H1 (cell line): Measurements from ENCODE around the gene LRPPRC. TPM values are rescaled to one million over a fixed set of nuclear protein-coding genes. Genes with fewer than 3 reads are reported as not detected.

Source experiments
- CTCF ChIA-PET: fragments of 300-600 bp; sonication (Branson Sonifier 250); formaldehyde crosslinking; loops from one replicate; lab custom pipeline; 2021; ENCODE audit not compliant: partially characterized antibody; lab: Charles Lee
- POLR2A ChIA-PET: fragments of 300-600 bp; sonication (Branson Sonifier 250); formaldehyde crosslinking; loops from one replicate; lab custom pipeline; 2021; ENCODE audit warnings: inconsistent platforms; ENCODE audit not compliant: partially characterized antibody; lab: Charles Lee
- DNase-seq, 2 experiments: peaks; one replicate each; pipeline versions ENCODE4 v3.0.0 to v3.0.0-alpha.2; 2010 to 2022; ENCODE audit warnings: low spot score in 2 of 2, low read depth in 1 of 2, mixed read lengths in 1 of 2
- FAIRE-seq: peaks from 2 replicates; lab custom pipeline; 2011; peaks lifted over from hg19 to GRCh38; lab: Jason Lieb, UNC
- H2AFZ ChIP-seq: 2 replicates; pipeline ENCODE4 v1.8.1; 2012; ENCODE audit warnings: low read length, inconsistent platforms
- H2AK5ac ChIP-seq: 2 replicates; pipeline ENCODE4 v1.6.1; 2013; ENCODE audit warnings: low read depth, low read length
- H2BK120ac ChIP-seq: replicated peaks from 2 replicates; pipeline ENCODE3; 2013; ENCODE audit warnings: low read depth, low read length, inconsistent platforms
- H2BK12ac ChIP-seq: 2 replicates; pipeline ENCODE4 v1.6.1; 2013; ENCODE audit warnings: low read depth, low read length
- H2BK15ac ChIP-seq: 2 replicates; pipeline ENCODE4 v1.6.1; 2013; ENCODE audit warnings: low read length
- H2BK20ac ChIP-seq: 2 replicates; pipeline ENCODE4 v1.6.1; 2013; ENCODE audit warnings: low read length
- H2BK5ac ChIP-seq: 2 replicates; pipeline ENCODE4 v1.6.1; 2013; ENCODE audit warnings: low read depth, low read length
- H3K14ac ChIP-seq: 2 replicates; pipeline ENCODE4 v1.6.1; 2013; ENCODE audit warnings: inconsistent platforms; ENCODE audit not compliant: insufficient read length
- H3K18ac ChIP-seq: 2 replicates; pipeline ENCODE4 v1.6.1; 2013; ENCODE audit warnings: low read length; ENCODE audit errors: extremely low read depth
- H3K23ac ChIP-seq: 2 replicates; pipeline ENCODE4 v1.6.1; 2013; ENCODE audit warnings: inconsistent platforms; ENCODE audit not compliant: insufficient read length
- H3K23me2 ChIP-seq: 2 replicates; pipeline ENCODE4 v1.6.1; 2013; ENCODE audit warnings: low read depth, low read length
- H3K27ac ChIP-seq: 2 replicates; pipeline ENCODE4 v1.6.1; 2011; ENCODE audit warnings: low read depth, low read length, inconsistent platforms
- H3K27me3 ChIP-seq, 4 experiments: replicated peaks in 1 of 4; 1 replicate in 1 of 4; 2 replicates in 3 of 4; pipeline versions ENCODE4 v1.6.1 to v1.8.1; 2011 to 2013; ENCODE audit warnings: low read length in 3 of 4, mild to moderate bottlenecking in 3 of 4, inconsistent platforms in 2 of 4, mixed read lengths in 2 of 4, moderate library complexity in 1 of 4; ENCODE audit not compliant: control insufficient read depth in 3 of 4, insufficient read depth in 3 of 4; ENCODE audit errors: extremely low read depth in 1 of 4
- H3K36me3 ChIP-seq, 4 experiments: 2 replicates each; pipeline versions ENCODE4 v1.6.1 to v1.8.1; 2011 to 2013; ENCODE audit warnings: mild to moderate bottlenecking in 4 of 4, low read length in 3 of 4, moderate library complexity in 2 of 4, control low read depth in 1 of 4, inconsistent platforms in 1 of 4; ENCODE audit not compliant: insufficient read depth in 4 of 4, control insufficient read depth in 2 of 4
- H3K4ac ChIP-seq: replicated peaks from 2 replicates; pipeline ENCODE3; 2013; ENCODE audit warnings: low read length, low read depth, mixed read lengths, inconsistent platforms; ENCODE audit not compliant: insufficient read length
- H3K4me1 ChIP-seq, 4 experiments: replicated peaks in 1 of 4; 1 replicate in 1 of 4; 2 replicates in 3 of 4; pipeline versions ENCODE4 v1.6.1 to v1.8.1; 2011 to 2013; ENCODE audit warnings: low read length in 3 of 4, inconsistent platforms in 2 of 4, mixed read lengths in 1 of 4; ENCODE audit not compliant: insufficient read depth in 4 of 4, control insufficient read depth in 3 of 4
- H3K4me2 ChIP-seq, 2 experiments: 2 replicates each; pipeline versions ENCODE4 v1.6.1 to v1.8.1; 2011 to 2013; ENCODE audit warnings: low read depth in 2 of 2, low read length in 2 of 2, control low read depth in 1 of 2, inconsistent platforms in 1 of 2, mild to moderate bottlenecking in 1 of 2; ENCODE audit not compliant: insufficient read depth in 1 of 2
- H3K4me3 ChIP-seq, 4 experiments: fragments of 200-600, 300-600 bp in 1 of 4; sonication (generic), shearing (Covaris generic), sonication (Bioruptor Twin) in 1 of 4; 2 replicates each; pipeline versions ENCODE4 v1.5.1 to v1.8.1; 2011 to 2016; ENCODE audit warnings: low read length in 4 of 4, low read depth in 3 of 4, control low read depth in 2 of 4, inconsistent platforms in 2 of 4, mild to moderate bottlenecking in 2 of 4, mixed read lengths in 1 of 4, moderate library complexity in 1 of 4; ENCODE audit not compliant: insufficient read depth in 2 of 4; ENCODE audit errors: extremely low read depth in 1 of 4
- H3K56ac ChIP-seq: replicated peaks from 2 replicates; pipeline ENCODE3; 2013; ENCODE audit warnings: low read depth, mild to moderate bottlenecking, mixed read lengths, low read length, inconsistent platforms; ENCODE audit not compliant: insufficient read length
- H3K79me1 ChIP-seq: 2 replicates; pipeline ENCODE4 v1.6.1; 2013; ENCODE audit warnings: low read depth, low read length, control low read depth
- H3K79me2 ChIP-seq, 2 experiments: 2 replicates each; pipeline versions ENCODE4 v1.6.1 to v1.8.1; 2012 to 2013; ENCODE audit warnings: low read length in 2 of 2, mild to moderate bottlenecking in 2 of 2, inconsistent platforms in 1 of 2; ENCODE audit not compliant: insufficient read depth in 2 of 2, control insufficient read depth in 1 of 2
- H3K9ac ChIP-seq, 4 experiments: replicated peaks in 1 of 4; 1 replicate in 1 of 4; 2 replicates in 3 of 4; pipeline versions ENCODE4 v1.6.1 to v1.8.1; 2011 to 2013; ENCODE audit warnings: low read depth in 3 of 4, low read length in 3 of 4, control low read depth in 2 of 4, mild to moderate bottlenecking in 2 of 4, moderate library complexity in 2 of 4, inconsistent platforms in 1 of 4; ENCODE audit errors: extremely low read depth in 1 of 4
- H3K9me3 ChIP-seq, 2 experiments: 2 replicates each; pipeline versions ENCODE4 v1.6.1 to v1.8.1; 2012 to 2013; ENCODE audit warnings: mild to moderate bottlenecking in 2 of 2, moderate library complexity in 2 of 2, control low read depth in 1 of 2, inconsistent platforms in 1 of 2, low read depth in 1 of 2, low read length in 1 of 2, mixed read lengths in 1 of 2; ENCODE audit not compliant: insufficient read depth in 2 of 2
- H4K20me1 ChIP-seq, 2 experiments: replicated peaks in 1 of 2; 2 replicates each; pipeline versions ENCODE3 to v1.8.1; 2011 to 2013; ENCODE audit warnings: inconsistent platforms in 2 of 2, low read length in 2 of 2, mild to moderate bottlenecking in 1 of 2; ENCODE audit not compliant: insufficient read depth in 2 of 2, control insufficient read depth in 1 of 2
- H4K5ac ChIP-seq: 2 replicates; pipeline ENCODE4 v1.6.1; 2013; ENCODE audit warnings: low read length, low read depth, mixed read lengths, inconsistent platforms; ENCODE audit not compliant: insufficient read length
- H4K8ac ChIP-seq: 2 replicates; pipeline ENCODE4 v1.8.0; 2013; ENCODE audit warnings: mild to moderate bottlenecking, moderate library complexity, low read length, inconsistent platforms; ENCODE audit not compliant: insufficient read depth; ENCODE audit errors: extremely low read depth
- H4K91ac ChIP-seq: replicated peaks from 2 replicates; pipeline ENCODE3; 2013; ENCODE audit warnings: low read length, mixed read lengths, inconsistent platforms; ENCODE audit not compliant: insufficient read length
- BCL11A ChIP-seq, 2 experiments: IDR thresholded peaks; one replicate each; pipeline ENCODE4 v1.6.1; 2011; ENCODE audit warnings: low read depth in 2 of 2, low read length in 2 of 2, mild to moderate bottlenecking in 2 of 2
- CBX5 ChIP-seq: fragments of 300-800, 300-1000 bp; sonication (generic); IDR thresholded peaks from 2 replicates; pipeline ENCODE4 v1.7.1; 2016; ENCODE audit warnings: antibody characterized with exemption, low read length, low read depth
- CREB1 ChIP-seq: IDR thresholded peaks from 2 replicates; pipeline ENCODE4 v1.6.1; 2012; ENCODE audit warnings: inconsistent platforms
- EP300 ChIP-seq, 2 experiments: IDR thresholded peaks; 1 replicate in 1 of 2; 2 replicates in 1 of 2; pipeline ENCODE4 v1.6.1; 2011 to 2012; ENCODE audit warnings: low read depth in 2 of 2, low read length in 2 of 2, mild to moderate bottlenecking in 2 of 2, borderline replicate concordance in 1 of 2, inconsistent platforms in 1 of 2, moderate library complexity in 1 of 2
- GABPA ChIP-seq: IDR thresholded peaks from 2 replicates; pipeline ENCODE4 v1.6.1; 2011; ENCODE audit warnings: mild to moderate bottlenecking, low read length, moderate library complexity, borderline replicate concordance; ENCODE audit not compliant: insufficient read depth
- JUN ChIP-seq: IDR thresholded peaks from 2 replicates; pipeline ENCODE4 v1.6.1; 2011; ENCODE audit warnings: low read depth, mild to moderate bottlenecking, improper control_type of control experiment, low read length
- KDM1A ChIP-seq: fragments of 200-600, 300-600 bp; sonication (generic); IDR thresholded peaks from 2 replicates; pipeline ENCODE4 v1.7.1; 2016; ENCODE audit warnings: mild to moderate bottlenecking, low read length, borderline replicate concordance
- NRF1 ChIP-seq: IDR thresholded peaks from 2 replicates; pipeline ENCODE4 v1.6.1; 2011; ENCODE audit warnings: mild to moderate bottlenecking, low read depth, low read length, improper control_type of control experiment
- POLR2AphosphoS5 ChIP-seq: IDR thresholded peaks from 2 replicates; pipeline ENCODE4 v1.6.1; 2011; ENCODE audit warnings: low read depth, low read length
- ZNF274 ChIP-seq: IDR thresholded peaks from 2 replicates; pipeline ENCODE4 v1.7.0; 2012; ENCODE audit warnings: low read length, borderline replicate concordance; ENCODE audit errors: extremely low read depth
- WGBS, 2 experiments: shearing (Covaris generic) in 1 of 2; methylation state at CpG; one replicate each; pipeline versions ENCODE4 v1.1.6 to v1.1.7; 2013 to 2015; ENCODE audit warnings: low lambda C conversion rate in 2 of 2, mixed read lengths in 2 of 2, inconsistent platforms in 1 of 2, low coverage in 1 of 2, missing lambda C conversion rate in 1 of 2; ENCODE audit not compliant: insufficient replicate concordance in 2 of 2, insufficient coverage in 1 of 2, insufficient read length in 1 of 2; ENCODE audit errors: extremely low coverage in 1 of 2, missing lambda C conversion rate in 1 of 2; 5-methylcytosine and 5-hydroxymethylcytosine counted together
- polyA plus RNA-seq, 7 experiments: library from polyadenylated mRNA; depleted of rRNA in 3 of 7; stranded (reverse) in 5 of 7; unstranded in 2 of 7; fragments of >200 nt in 5 of 7; fragments of 200-250 nt in 2 of 7; gene quantifications; 1 replicate in 5 of 7; 2 replicates in 1 of 7; 4 replicates in 1 of 7; pipeline versions ENCODE4 v1.2.1 to v1.2.3, GENCODE V29; 2011 to 2013; ENCODE audit warnings: missing spikeins in 2 of 7, mixed read lengths in 2 of 7
- total RNA-seq: library from RNA; stranded (reverse); fragmentation: NEBNext Ultra II Directional; extraction: Animal tissue kit (Norgen Biotek cat#: 25700); gene quantifications from 2 replicates; pipeline ENCODE4 v1.2.1, GENCODE V29; 2021
- TF ChIP-seq, protein P1 (sequence below): IDR thresholded peaks from 2 replicates; pipeline ENCODE4 v1.6.1; 2011; ENCODE audit warnings: low read depth, mild to moderate bottlenecking, low read length; ENCODE audit not compliant: insufficient read depth
- TF ChIP-seq, protein P2 (sequence below): IDR thresholded peaks from 2 replicates; pipeline ENCODE4 v1.6.1; 2012; ENCODE audit warnings: low read length, inconsistent platforms

Gene LRPPRC
- total and polyA plus RNA-seq, 2 of the 8 experiments (the other 6 are each of a cell fraction or from before 2014, with no cell fraction given) = 43.4 to 167 TPM

- Histone ChIP-seq H3K27me3 (no peaks in the 10 kb centered on the region), H3K14ac (no peak overlapping the region), H4K20me1 (no peaks in the 10 kb centered on the region), H3K56ac (no peak overlapping the region), H3K9ac (no peak overlapping the region), H4K5ac (no peak overlapping the region), H2BK5ac (no peak overlapping the region), H3K79me1 (no peaks in the 10 kb centered on the region), H3K23ac (no peak overlapping the region), H3K79me2 (no peaks in the 10 kb centered on the region), H2BK12ac (no peak overlapping the region), H3K4ac (no peak overlapping the region), H2BK20ac (no peak overlapping the region), H2BK15ac (no peak overlapping the region), H3K27ac (no peak overlapping the region), H3K4me1 (peaks cover 0 to 5% (median 0%) of the 10 kb centered on the region in 4 experiments; a peak in 1 of 7 replicates), H3K23me2 (no peaks in the 10 kb centered on the region), H3K4me3 (no peak overlapping the region), H4K8ac (no peak overlapping the region), H4K91ac (no peak overlapping the region), H3K36me3 (peaks cover 0 to 11% (median 2%) of the 10 kb centered on the region in 4 experiments; a peak in 4 of 8 replicates), H2BK120ac (no peak overlapping the region), H2AK5ac (no peak overlapping the region), H3K4me2 (no peak overlapping the region), H3K9me3 (no peaks in the 10 kb centered on the region), H3K18ac (no peak overlapping the region), H2AFZ (no peak overlapping the region)
- FAIRE-seq = no peak
- ChIA-PET CTCF (no interaction called here), POLR2A (interaction anchor here (1.4 kb wide), 1 partner anchor 14 kb away, joined by 3 read pairs; no protein-coding TSS in a partner anchor)
- 93% methylated on average over 4 of the region's 4 CpGs; no CpG with 5 or more reads in 1 of the 2 experiments for WGBS, 2 experiments
- DNase-seq = no peak
- no peak for TF ChIP-seq GABPA
- TF ChIP-seq, protein P1, sequence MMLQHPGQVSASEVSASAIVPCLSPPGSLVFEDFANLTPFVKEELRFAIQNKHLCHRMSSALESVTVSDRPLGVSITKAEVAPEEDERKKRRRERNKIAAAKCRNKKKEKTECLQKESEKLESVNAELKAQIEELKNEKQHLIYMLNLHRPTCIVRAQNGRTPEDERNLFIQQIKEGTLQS = no peak
- TF ChIP-seq POLR2AphosphoS5 = no peak
- TF ChIP-seq ZNF274 = no peak
- no peak for TF ChIP-seq KDM1A
- TF ChIP-seq EP300 (IDR thresholded peaks at IDR 0.05; ENCODE audit: borderline replicate concordance in 1 of 2, low read depth in 2 of 2, low read length in 2 of 2) = no peak
- no peak for TF ChIP-seq CREB1
- no peak for TF ChIP-seq BCL11A (IDR thresholded peaks at IDR 0.05; ENCODE audit: low read depth in 2 of 2, low read length in 2 of 2)
- TF ChIP-seq CBX5 = no peak
- no peak for TF ChIP-seq NRF1
- TF ChIP-seq, protein P2, sequence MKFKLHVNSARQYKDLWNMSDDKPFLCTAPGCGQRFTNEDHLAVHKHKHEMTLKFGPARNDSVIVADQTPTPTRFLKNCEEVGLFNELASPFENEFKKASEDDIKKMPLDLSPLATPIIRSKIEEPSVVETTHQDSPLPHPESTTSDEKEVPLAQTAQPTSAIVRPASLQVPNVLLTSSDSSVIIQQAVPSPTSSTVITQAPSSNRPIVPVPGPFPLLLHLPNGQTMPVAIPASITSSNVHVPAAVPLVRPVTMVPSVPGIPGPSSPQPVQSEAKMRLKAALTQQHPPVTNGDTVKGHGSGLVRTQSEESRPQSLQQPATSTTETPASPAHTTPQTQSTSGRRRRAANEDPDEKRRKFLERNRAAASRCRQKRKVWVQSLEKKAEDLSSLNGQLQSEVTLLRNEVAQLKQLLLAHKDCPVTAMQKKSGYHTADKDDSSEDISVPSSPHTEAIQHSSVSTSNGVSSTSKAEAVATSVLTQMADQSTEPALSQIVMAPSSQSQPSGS = no peak
- no peak for TF ChIP-seq JUN
Measured at GRCh38 chr2:43882312-43882711, 113.5 kb downstream of the LRPPRC start.
